GM12878 (cell line): ENCODE data around the gene RANBP17. TPM values are rescaled to one million over a fixed set of nuclear protein-coding genes. Genes with fewer than 3 reads are reported as not detected.
"Not testable (repeated sequence)": the region's sequence is repeated elsewhere in the genome, so short reads cannot be mapped to it uniquely, and the experiment has no call there.

Experiments
- ATAC-seq: fragments of 200-7000 bp; cut with Tn5 transposase; 3 replicates; pipeline ENCODE4 v1.9.1; 2020; ENCODE audit warnings: mild to moderate bottlenecking, moderate library complexity
- BruUV-seq: library from RNA; stranded (reverse); fragments of 400-500 nt; replicated peaks from 2 replicates; lab custom pipeline; 2021; lab: Mats Ljungman, UMichigan
- CTCF ChIA-PET: fragments of 300-600 bp; sonication (Branson Sonifier 250); formaldehyde crosslinking; extraction: SDS; loops from one replicate; lab custom pipeline; 2021; ENCODE audit warnings: inconsistent platforms; lab: Yijun Ruan, JAX
- POLR2A ChIA-PET: fragments of 350-600 bp; formaldehyde crosslinking; extraction: SDS; loops from one replicate; lab custom pipeline; 2021; ENCODE audit warnings: inconsistent platforms; lab: Charles Lee
- RAD21 ChIA-PET: fragments of 300-600 bp; sonication (Branson Sonifier 250); formaldehyde crosslinking; loops from one replicate; lab custom pipeline; 2023; ENCODE audit warnings: antibody characterized with exemption; ENCODE audit not compliant: unreplicated experiment; lab: Charles Lee
- SMC1A ChIA-PET: fragments of 300-600 bp; sonication (Branson Sonifier 250); formaldehyde crosslinking; loops from one replicate; lab custom pipeline; 2023; ENCODE audit not compliant: unreplicated experiment, uncharacterized antibody; lab: Charles Lee
- DNase-seq: peaks from one replicate; pipeline ENCODE4 v3.0.0-alpha.2; 2011; ENCODE audit warnings: low read depth, low spot score
- FAIRE-seq: peaks from 3 replicates; lab custom pipeline; 2011; peaks lifted over from hg19 to GRCh38; lab: Jason Lieb, UNC
- H2AFZ ChIP-seq: 2 replicates; pipeline ENCODE4 v1.6.0; 2011; ENCODE audit warnings: low read depth, low read length, control low read depth; ENCODE audit not compliant: control insufficient read depth
- H3K27ac ChIP-seq: 2 replicates; pipeline ENCODE4 v1.5.1; 2011; ENCODE audit warnings: control low read depth; ENCODE audit not compliant: control insufficient read depth, insufficient read depth
- H3K27me3 ChIP-seq, 2 experiments: replicated peaks in 1 of 2; 2 replicates each; pipeline versions ENCODE4 v1.6.0 to v1.6.1; 2011; ENCODE audit warnings: low read length in 1 of 2; ENCODE audit not compliant: control insufficient read depth in 2 of 2, insufficient read depth in 2 of 2
- H3K36me3 ChIP-seq, 2 experiments: 2 replicates each; pipeline ENCODE4 v1.5.1; 2011; ENCODE audit warnings: low read length in 1 of 2; ENCODE audit not compliant: control insufficient read depth in 2 of 2, insufficient read depth in 2 of 2
- H3K4me1 ChIP-seq: 2 replicates; pipeline ENCODE4 v1.6.1; 2011; ENCODE audit warnings: mild to moderate bottlenecking, low read length, moderate library complexity, mixed read lengths; ENCODE audit not compliant: control insufficient read depth, insufficient read depth
- H3K4me2 ChIP-seq: 2 replicates; pipeline ENCODE4 v1.6.0; 2011; ENCODE audit warnings: control low read depth; ENCODE audit not compliant: control insufficient read depth, insufficient read depth
- H3K4me3 ChIP-seq: fragments of 200-600 bp; sonication (generic); 2 replicates; pipeline ENCODE4 v1.5.1; 2016
- H3K79me2 ChIP-seq: 2 replicates; pipeline ENCODE4 v1.6.0; 2011; ENCODE audit warnings: low read length; ENCODE audit not compliant: control insufficient read depth, insufficient read depth
- H3K9ac ChIP-seq: 2 replicates; pipeline ENCODE4 v1.8.0; 2011; ENCODE audit warnings: low read length, control low read depth, mixed read lengths; ENCODE audit not compliant: control insufficient read depth, insufficient read depth
- H3K9me3 ChIP-seq: replicated peaks from 3 replicates; pipeline ENCODE4 v1.5.1; 2011; ENCODE audit warnings: mild to moderate bottlenecking, low read length; ENCODE audit not compliant: control insufficient read depth, insufficient read depth
- H4K20me1 ChIP-seq: 2 replicates; pipeline ENCODE4 v1.6.0; 2011; ENCODE audit not compliant: control insufficient read depth, insufficient read depth
- BHLHE40 ChIP-seq, 2 experiments: fragments of 450-650 bp in 1 of 2; IDR thresholded peaks; 2 replicates each; pipeline ENCODE4 v1.6.1; 2011 to 2017; ENCODE audit warnings: low read depth in 2 of 2, borderline replicate concordance in 1 of 2, improper control_type of control experiment in 1 of 2, low read length in 1 of 2, mild to moderate bottlenecking in 1 of 2
- CEBPB ChIP-seq, 2 experiments: fragments of 150-350 bp in 1 of 2; IDR thresholded peaks; 2 replicates each; pipeline ENCODE4 v1.6.1; 2012 to 2014; ENCODE audit warnings: low read depth in 2 of 2, low read length in 2 of 2, borderline replicate concordance in 1 of 2, inconsistent platforms in 1 of 2
- CHD1 ChIP-seq: IDR thresholded peaks from 2 replicates; pipeline ENCODE4 v1.6.1; 2012; ENCODE audit warnings: low read depth, low read length, improper control_type of control experiment
- CHD4 ChIP-seq: fragments of 200-600 bp; sonication (generic); IDR thresholded peaks from 2 replicates; pipeline ENCODE4 v1.6.1; 2016; ENCODE audit warnings: mild to moderate bottlenecking
- CREM ChIP-seq: IDR thresholded peaks from 2 replicates; pipeline ENCODE4 v1.6.1; 2014; ENCODE audit warnings: antibody characterized with exemption, low read depth
- E2F4 ChIP-seq: IDR thresholded peaks from 2 replicates; pipeline ENCODE4 v1.6.1; 2012; ENCODE audit warnings: low read depth, low read length, improper control_type of control experiment
- FOS ChIP-seq: IDR thresholded peaks from 3 replicates; pipeline ENCODE4 v1.6.1; 2011; ENCODE audit warnings: borderline replicate concordance; ENCODE audit not compliant: insufficient read length; ENCODE audit errors: extremely low read depth
- FOXK2 ChIP-seq: fragments of 450-650 bp; IDR thresholded peaks from 2 replicates; pipeline ENCODE4 v1.6.1; 2017; ENCODE audit warnings: mild to moderate bottlenecking, moderate library complexity
- MEF2A ChIP-seq: IDR thresholded peaks from 2 replicates; pipeline ENCODE4 v1.6.1; 2011; ENCODE audit warnings: low read depth, mild to moderate bottlenecking, low read length, moderate library complexity; ENCODE audit not compliant: insufficient read depth
- POU2F2 ChIP-seq: IDR thresholded peaks from 3 replicates; pipeline ENCODE4 v1.6.1; 2011; ENCODE audit warnings: low read depth, mild to moderate bottlenecking, low read length, borderline replicate concordance
- SIX5 ChIP-seq: IDR thresholded peaks from 2 replicates; pipeline ENCODE4 v1.6.1; 2011; ENCODE audit warnings: mild to moderate bottlenecking, low read depth, low read length, moderate library complexity; ENCODE audit not compliant: severe bottlenecking
- TARDBP ChIP-seq: IDR thresholded peaks from 2 replicates; pipeline ENCODE4 v1.6.1; 2016; ENCODE audit warnings: borderline replicate concordance
- USF2 ChIP-seq: IDR thresholded peaks from 2 replicates; pipeline ENCODE4 v1.6.1; 2011; ENCODE audit warnings: low read depth, low read length, improper control_type of control experiment, borderline replicate concordance
- ZZZ3 ChIP-seq: IDR thresholded peaks from 2 replicates; pipeline ENCODE4 v1.6.1; 2011; ENCODE audit warnings: low read depth; ENCODE audit not compliant: control insufficient read depth, insufficient read length
- WGBS: methylation state at CpG from one replicate; pipeline ENCODE4 v1.1.6; 2016; ENCODE audit warnings: low lambda C conversion rate; ENCODE audit not compliant: insufficient replicate concordance, insufficient coverage; ENCODE audit errors: missing lambda C conversion rate; 5-methylcytosine and 5-hydroxymethylcytosine counted together
- in situ Hi-C: fragments of 300-500 bp; cut with MboI; formaldehyde crosslinking; loops from 9 replicates; pipeline ENCODE4 v1.14.3; 2018; ENCODE audit warnings: mixed read lengths
- intact Hi-C: fragments of 100-400 bp; cut with micrococcal nuclease; formaldehyde crosslinking; loops from one replicate; pipeline ENCODE4 v1.14.2; 2022; ENCODE audit not compliant: unreplicated experiment
- polyA plus RNA-seq, 11 experiments: library from polyadenylated mRNA; depleted of rRNA in 4 of 11; unstranded in 6 of 11; stranded (reverse) in 5 of 11; fragments of >200 nt; fragmentation: Nextera tagmentation in 4 of 11; fragmentation: Illumina TruSeq in 1 of 11; extraction: Ambion mirVana in 4 of 11; extraction: Trizol in 1 of 11; gene quantifications; 1 replicate in 1 of 11; 2 replicates in 10 of 11; pipeline versions ENCODE4 v1.2.1 to v1.2.3, GENCODE V29; 2011 to 2016; ENCODE audit warnings: inconsistent platforms in 2 of 11, missing spikeins in 2 of 11, low read depth in 1 of 11
- total RNA-seq, 4 experiments: library from RNA; depleted of rRNA in 3 of 4; stranded (reverse); fragments of >200 nt in 3 of 4; fragmentation: Illumina TruSeq in 1 of 4; extraction: Trizol in 1 of 4; gene quantifications; 2 replicates each; pipeline versions ENCODE4 v1.2.1 to v1.2.3, GENCODE V29; 2013 to 2021

The RANBP17 gene
- total and polyA plus RNA-seq, 10 of the 15 experiments (the other 5 are each of a cell fraction or from before 2014, with no cell fraction given), result 0.10 TPM; not detected in 9

DNA sequence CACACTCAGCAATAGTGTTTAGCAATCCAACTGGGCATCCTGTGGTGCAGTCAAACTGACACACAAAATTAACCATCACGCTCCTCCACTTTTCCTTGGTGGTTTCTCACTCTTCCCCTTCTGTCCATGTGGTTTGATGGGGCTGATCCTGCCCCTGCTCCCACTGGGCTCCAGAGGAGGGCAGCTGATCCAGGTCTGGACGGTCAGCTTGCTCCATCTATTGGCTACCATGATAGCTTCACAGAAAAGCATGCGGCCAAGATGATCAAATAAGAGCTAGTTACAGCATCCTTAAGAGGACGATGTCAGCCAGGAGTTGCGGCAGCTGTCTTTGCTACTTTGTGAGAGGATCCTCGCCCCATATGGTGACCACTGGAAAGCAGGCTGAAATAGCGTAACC lies 29.6 kb upstream of the RANBP17 start:
- WGBS, result 58% methylated on average over 7 of the region's 7 CpGs
- Histone ChIP-seq H3K27ac (no peak overlapping the region), H3K27me3 (no peaks in the 10 kb centered on the region), H3K4me2 (no peak overlapping the region), H3K36me3 (no peaks in the 10 kb centered on the region), H3K9ac (no peak overlapping the region), H3K9me3 (no peaks in the 10 kb centered on the region), H2AFZ (no peak overlapping the region), H3K79me2 (no peaks in the 10 kb centered on the region), H3K4me3 (no peak overlapping the region), H3K4me1 (no peaks in the 10 kb centered on the region), H4K20me1 (no peaks in the 10 kb centered on the region)
- ChIA-PET POLR2A (no interaction called here), SMC1A (no interaction called here), CTCF (no interaction called here), RAD21 (no interaction called here)
- BruUV-seq, result no TSS peak
- FAIRE-seq (no peak), DNase-seq (no peak), ATAC-seq (no peak)
- intact Hi-C loops (no loop called here), in situ Hi-C loops (no loop called here)
- TF ChIP-seq TARDBP (no peak), CHD4 (no peak), CEBPB (IDR thresholded peaks at IDR 0.05; ENCODE audit: borderline replicate concordance in 1 of 2, low read depth in 2 of 2, low read length in 2 of 2) (no peak), BHLHE40 (IDR thresholded peaks at IDR 0.05; ENCODE audit: borderline replicate concordance in 1 of 2, low read depth in 2 of 2, low read length in 1 of 2) (no peak), FOS (no peak), CHD1 (no peak), USF2 (no peak), ZZZ3 (no peak), SIX5 (no peak), CREM (no peak), FOXK2 (no peak), MEF2A (no peak), E2F4 (no peak), POU2F2 (no peak)

DNA sequence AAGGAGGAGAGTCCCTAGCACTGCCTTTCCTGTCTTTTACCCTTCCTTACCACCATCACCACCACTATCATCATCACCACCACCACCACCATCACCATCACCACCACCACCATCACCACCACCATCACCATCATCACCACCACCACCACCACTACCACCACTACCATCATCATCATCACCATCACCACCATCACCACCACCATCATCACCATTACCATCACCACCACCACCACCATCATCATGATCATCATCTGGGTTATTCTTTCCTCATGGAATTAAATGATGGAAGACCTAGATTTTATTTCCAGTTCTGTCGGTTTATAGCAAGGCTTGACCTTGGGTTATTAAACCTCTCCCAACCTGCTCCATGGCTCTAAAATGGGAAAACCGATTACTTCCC lies 27.8 kb upstream of the RANBP17 start:
- 46% methylated on average over 2 of the region's 2 CpGs for WGBS
- H2AFZ ChIP-seq, H3K9me3 ChIP-seq, H3K4me3 ChIP-seq, H3K4me2 ChIP-seq, in situ Hi-C loops, intact Hi-C loops, H3K36me3 ChIP-seq, FAIRE-seq, CTCF ChIA-PET, H3K9ac ChIP-seq, H4K20me1 ChIP-seq, BruUV-seq, H3K27ac ChIP-seq, H3K4me1 ChIP-seq, DNase-seq, H3K27me3 ChIP-seq, SMC1A ChIA-PET, RAD21 ChIA-PET, H3K79me2 ChIP-seq, ATAC-seq, POLR2A ChIA-PET: not testable (repeated sequence)
